ENCODE data around the gene KIF16B.
"Not testable (repeated sequence)": the region's sequence is repeated elsewhere in the genome, so short reads cannot be mapped to it uniquely, and the experiment has no call there.

The KIF16B gene

GRCh38 chr20:16573001-16573965 lies at the start of gene KIF16B:
Gene KIF16B (minus strand): TSS chr20:16573448. CDS start chr20:16573275, 173 bp downstream.
- peak; percentile 40 to 93 (median 88) for DNase-seq

GRCh38 chr20:16622501-16622900 lies 49.3 kb upstream of the KIF16B start:
- no peak for DNase-seq

GRCh38 chr20:16621435-16622141 lies 48.3 kb upstream of the KIF16B start:
- no peak for DNase-seq

GRCh38 chr20:16620961-16621360 lies 47.7 kb upstream of the KIF16B start:
- no peak for DNase-seq

- no peak for DNase-seq
Observed at GRCh38 chr20:16619953-16620352, 46.7 kb upstream of the KIF16B start.

GRCh38 chr20:16617056-16617455 lies 43.8 kb upstream of the KIF16B start:
- DNase-seq, result no peak

- DNase-seq, result no peak
Observed at GRCh38 chr20:16616317-16616716, 43.1 kb upstream of the KIF16B start.

GRCh38 chr20:16615199-16615598 lies 42.0 kb upstream of the KIF16B start:
- DNase-seq, result no peak

- DNase-seq, result no peak
Observed at GRCh38 chr20:16613954-16614353, 40.7 kb upstream of the KIF16B start.

GRCh38 chr20:16612706-16613105 lies 39.5 kb upstream of the KIF16B start:
- DNase-seq, result no peak

GRCh38 chr20:16611817-16612216 lies 38.6 kb upstream of the KIF16B start:
- DNase-seq, result no peak

GRCh38 chr20:16609066-16609465 lies 35.8 kb upstream of the KIF16B start:
- DNase-seq, result no peak

GRCh38 chr20:16608277-16608650 lies 35.0 kb upstream of the KIF16B start:
- DNase-seq, result no peak

- DNase-seq, result no peak
Observed at GRCh38 chr20:16607364-16608276, 34.4 kb upstream of the KIF16B start.

GRCh38 chr20:16606468-16607070 lies 33.3 kb upstream of the KIF16B start:
- DNase-seq, result no peak

- DNase-seq, result no peak
Observed at GRCh38 chr20:16601047-16601446, 27.8 kb upstream of the KIF16B start.

GRCh38 chr20:16599257-16599656 lies 26.0 kb upstream of the KIF16B start:
- DNase-seq, result no peak

GRCh38 chr20:16596991-16597390 lies 23.7 kb upstream of the KIF16B start:
- no peak for DNase-seq

- not testable (repeated sequence) for DNase-seq
Observed at GRCh38 chr20:16596404-16596803, 23.2 kb upstream of the KIF16B start.

- DNase-seq, result no peak
Observed at GRCh38 chr20:16595376-16595775, 22.1 kb upstream of the KIF16B start.

- DNase-seq, result no peak
Observed at GRCh38 chr20:16590041-16590633, 16.9 kb upstream of the KIF16B start.

GRCh38 chr20:16589623-16590022 lies 16.4 kb upstream of the KIF16B start:
- no peak for DNase-seq

All from C1 segment of cervical spinal cord (tissue), 14 donors.